HepG2 (cell line): ENCODE data around the gene APBB1. TPM values are rescaled to one million over a fixed set of nuclear protein-coding genes. Genes with fewer than 3 reads are reported as not detected.

Experiments
- ATAC-seq: fragments of 200-7000 bp; cut with Tn5 transposase; 3 replicates; pipeline ENCODE4 v1.9.1; 2020; ENCODE audit warnings: mild to moderate bottlenecking, moderate library complexity
- BruUV-seq: library from RNA; stranded (reverse); fragments of 400-500 nt; replicated peaks from 2 replicates; lab custom pipeline; 2021; lab: Mats Ljungman, UMichigan
- CTCF ChIA-PET: fragments of 300-600 bp; formaldehyde crosslinking; extraction: SDS; loops from one replicate; lab custom pipeline; 2021; ENCODE audit warnings: low total read pairs, inconsistent platforms, low intra/inter-chr PET ratio; lab: Yijun Ruan, JAX
- POLR2A ChIA-PET: fragments of 350-600 bp; sonication (Branson Sonifier 250); formaldehyde crosslinking; loops from one replicate; lab custom pipeline; 2020; ENCODE audit warnings: antibody characterized with exemption, inconsistent platforms; lab: Yijun Ruan, JAX
- DNase-seq: peaks from one replicate; pipeline ENCODE4 v3.0.0-alpha.2; 2015; ENCODE audit warnings: low spot score
- FAIRE-seq: peaks from 3 replicates; lab custom pipeline; 2011; peaks lifted over from hg19 to GRCh38; lab: Jason Lieb, UNC
- H2AFZ ChIP-seq: one replicate; pipeline ENCODE4 v1.6.1; 2011; ENCODE audit warnings: low read length, inconsistent platforms
- H3K27ac ChIP-seq: fragments of 300-600 bp; 3 replicates; pipeline ENCODE4 v1.8.0; 2011; ENCODE audit warnings: mixed run types, mild to moderate bottlenecking, mixed read lengths, low read length, inconsistent platforms; ENCODE audit not compliant: insufficient read depth; ENCODE audit errors: extremely low read length
- H3K27me3 ChIP-seq, 2 experiments: fragments of 200-600 bp in 1 of 2; 2 replicates in 1 of 2; 3 replicates in 1 of 2; pipeline versions ENCODE4 v1.6.0 to v1.8.0; 2011; ENCODE audit warnings: low read length in 2 of 2, mild to moderate bottlenecking in 2 of 2, moderate library complexity in 2 of 2, inconsistent platforms in 1 of 2; ENCODE audit not compliant: insufficient read depth in 2 of 2, control insufficient read depth in 1 of 2
- H3K36me3 ChIP-seq, 2 experiments: fragments of 200-600 bp in 1 of 2; replicated peaks in 1 of 2; 2 replicates in 1 of 2; 3 replicates in 1 of 2; pipeline versions ENCODE4 v1.5.1 to v1.8.0; 2011; ENCODE audit warnings: low read length in 2 of 2, inconsistent platforms in 1 of 2; ENCODE audit not compliant: insufficient read depth in 2 of 2, control insufficient read depth in 1 of 2
- H3K4me1 ChIP-seq: 2 replicates; pipeline ENCODE4 v1.5.1; 2012; ENCODE audit warnings: low read length, inconsistent platforms; ENCODE audit not compliant: insufficient read depth
- H3K4me2 ChIP-seq: 2 replicates; pipeline ENCODE4 v1.6.0; 2011; ENCODE audit warnings: low read depth, low read length, inconsistent platforms
- H3K4me3 ChIP-seq, 3 experiments: fragments of 200-600 bp in 1 of 3; sonication (generic), shearing (Covaris generic) in 1 of 3; replicated peaks in 1 of 3; 2 replicates each; pipeline ENCODE4 v1.5.1; 2011 to 2016; ENCODE audit warnings: low read length in 3 of 3, inconsistent platforms in 2 of 3, low read depth in 2 of 3, mild to moderate bottlenecking in 2 of 3, control low read depth in 1 of 3, mixed read lengths in 1 of 3; ENCODE audit not compliant: insufficient read depth in 1 of 3
- H3K79me2 ChIP-seq: one replicate; pipeline ENCODE4 v1.6.1; 2011; ENCODE audit warnings: low read length, inconsistent platforms; ENCODE audit not compliant: insufficient read depth
- H3K9ac ChIP-seq: 2 replicates; pipeline ENCODE4 v1.6.0; 2011; ENCODE audit warnings: mild to moderate bottlenecking, low read depth, low read length, inconsistent platforms; ENCODE audit not compliant: insufficient read depth
- H3K9me3 ChIP-seq: 2 replicates; pipeline ENCODE4 v1.5.1; 2012; ENCODE audit warnings: mild to moderate bottlenecking, low read length
- H4K20me1 ChIP-seq: 2 replicates; pipeline ENCODE4 v1.6.0; 2011; ENCODE audit warnings: inconsistent platforms, mild to moderate bottlenecking, low read length, moderate library complexity; ENCODE audit not compliant: insufficient read depth
- CC2D1A ChIP-seq: sonication (generic); formaldehyde crosslinking; IDR thresholded peaks from 2 replicates; pipeline ENCODE4 v1.8.1; 2023; ENCODE audit warnings: mild to moderate bottlenecking, missing genetic modification reagents
- ISX ChIP-seq: sonication (generic); formaldehyde crosslinking; conservative IDR thresholded peaks from 2 replicates; pipeline ENCODE4 v1.5.0; 2020; ENCODE audit warnings: missing genetic modification reagents
- MED13 ChIP-seq: sonication (generic); formaldehyde crosslinking; IDR thresholded peaks from 2 replicates; pipeline ENCODE4 v1.5.0; 2020; ENCODE audit warnings: missing genetic modification reagents
- WGBS: methylation state at CpG from one replicate; pipeline ENCODE4 v1.1.6; 2017; ENCODE audit warnings: low lambda C conversion rate; 5-methylcytosine and 5-hydroxymethylcytosine counted together
- in situ Hi-C: cut with HindIII; loops from 2 replicates; pipeline ENCODE4 v1.10.0; 2017; ENCODE audit warnings: low pct_unique_long_range_greater_than_20kb; ENCODE audit not compliant: extremely low pct_ligation_motif_present
- intact Hi-C: fragments of 100-400 bp; cut with micrococcal nuclease; formaldehyde crosslinking; loops from one replicate; pipeline ENCODE4 v1.10.0; 2022; ENCODE audit not compliant: unreplicated experiment
- polyA plus RNA-seq, 8 experiments: library from polyadenylated mRNA; depleted of rRNA in 3 of 8; stranded (reverse) in 7 of 8; unstranded in 1 of 8; fragments of >200 nt; fragmentation: Illumina TruSeq in 4 of 8; extraction: Trizol in 4 of 8; gene quantifications; 2 replicates each; pipeline versions ENCODE4 v1.2.1 to v1.2.3, GENCODE V29; 2011 to 2016; ENCODE audit warnings: low read depth in 4 of 8, missing spikeins in 1 of 8, mixed read lengths in 1 of 8; ENCODE audit not compliant: insufficient read depth in 1 of 8
- total RNA-seq, 5 experiments: library from RNA; depleted of rRNA; stranded (reverse); fragments of >200 nt; fragmentation: Illumina TruSeq; extraction: Trizol; gene quantifications; 2 replicates each; pipeline ENCODE4 v1.2.3, GENCODE V29; 2016; ENCODE audit warnings: low read depth in 1 of 5
- TF ChIP-seq, protein P1 (sequence below): sonication (generic); formaldehyde crosslinking; IDR thresholded peaks from 2 replicates; pipeline ENCODE4 v1.5.0; 2020; ENCODE audit warnings: missing genetic modification reagents, mild to moderate bottlenecking, borderline replicate concordance
- TF ChIP-seq, protein P2 (sequence below): sonication (generic); formaldehyde crosslinking; IDR thresholded peaks from 2 replicates; pipeline ENCODE4 v1.5.0; 2020; ENCODE audit warnings: missing genetic modification reagents
- TF ChIP-seq, protein P3 (sequence below): sonication (generic); formaldehyde crosslinking; IDR thresholded peaks from 2 replicates; pipeline ENCODE4 v1.4.0; 2020; ENCODE audit warnings: missing genetic modification reagents
- TF ChIP-seq, protein P4 (sequence below): sonication (generic); formaldehyde crosslinking; IDR thresholded peaks from 2 replicates; pipeline ENCODE4 v1.4.0; 2020; ENCODE audit warnings: mild to moderate bottlenecking, low read depth, missing genetic modification reagents
- TF ChIP-seq, protein P5 (sequence below): sonication (generic); formaldehyde crosslinking; IDR thresholded peaks from 2 replicates; pipeline ENCODE4 v1.4.0; 2020; ENCODE audit warnings: missing genetic modification reagents

Gene APBB1
- total and polyA plus RNA-seq, 2 of the 13 experiments (the other 11 are each of a cell fraction or from before 2014, with no cell fraction given) = 1.7 to 3.5 TPM

GRCh38 chr11:6401464-6401863 lies 17.4 kb downstream of the APBB1 start:
- Histone ChIP-seq H4K20me1 (no peaks in the 10 kb centered on the region), H3K27ac (no peak overlapping the region), H3K9me3 (no peaks in the 10 kb centered on the region), H2AFZ (no peak overlapping the region), H3K36me3 (no peaks in the 10 kb centered on the region), H3K4me1 (peaks cover 27% of the 10 kb centered on the region), H3K4me2 (no peak overlapping the region), H3K9ac (no peak overlapping the region), H3K4me3 (no peak overlapping the region), H3K27me3 (peaks cover 0 to 3% of the 10 kb centered on the region in 2 experiments; a peak in 1 of 5 replicates), H3K79me2 (no peaks in the 10 kb centered on the region)
- TF ChIP-seq, protein P1, sequence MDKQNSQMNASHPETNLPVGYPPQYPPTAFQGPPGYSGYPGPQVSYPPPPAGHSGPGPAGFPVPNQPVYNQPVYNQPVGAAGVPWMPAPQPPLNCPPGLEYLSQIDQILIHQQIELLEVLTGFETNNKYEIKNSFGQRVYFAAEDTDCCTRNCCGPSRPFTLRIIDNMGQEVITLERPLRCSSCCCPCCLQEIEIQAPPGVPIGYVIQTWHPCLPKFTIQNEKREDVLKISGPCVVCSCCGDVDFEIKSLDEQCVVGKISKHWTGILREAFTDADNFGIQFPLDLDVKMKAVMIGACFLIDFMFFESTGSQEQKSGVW (CRISPR knock-in tag) = no peak
- TF ChIP-seq CC2D1A (CRISPR knock-in tag) (no peak), MED13 (CRISPR knock-in tag) (no peak), ISX (no peak)
- TF ChIP-seq, protein P2, sequence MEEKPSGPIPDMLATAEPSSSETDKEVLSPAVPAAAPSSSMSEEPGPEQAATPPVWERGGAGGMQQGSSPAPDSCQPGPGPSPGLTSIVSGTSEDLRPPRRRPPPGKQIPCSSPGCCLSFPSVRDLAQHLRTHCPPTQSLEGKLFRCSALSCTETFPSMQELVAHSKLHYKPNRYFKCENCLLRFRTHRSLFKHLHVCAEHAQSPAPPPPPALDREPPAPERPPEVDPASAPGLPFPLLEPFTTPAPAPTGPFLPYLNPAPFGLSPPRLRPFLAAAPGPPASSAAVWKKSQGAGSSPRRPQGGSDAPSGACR (CRISPR knock-in tag) = no peak
- TF ChIP-seq, protein P3, sequence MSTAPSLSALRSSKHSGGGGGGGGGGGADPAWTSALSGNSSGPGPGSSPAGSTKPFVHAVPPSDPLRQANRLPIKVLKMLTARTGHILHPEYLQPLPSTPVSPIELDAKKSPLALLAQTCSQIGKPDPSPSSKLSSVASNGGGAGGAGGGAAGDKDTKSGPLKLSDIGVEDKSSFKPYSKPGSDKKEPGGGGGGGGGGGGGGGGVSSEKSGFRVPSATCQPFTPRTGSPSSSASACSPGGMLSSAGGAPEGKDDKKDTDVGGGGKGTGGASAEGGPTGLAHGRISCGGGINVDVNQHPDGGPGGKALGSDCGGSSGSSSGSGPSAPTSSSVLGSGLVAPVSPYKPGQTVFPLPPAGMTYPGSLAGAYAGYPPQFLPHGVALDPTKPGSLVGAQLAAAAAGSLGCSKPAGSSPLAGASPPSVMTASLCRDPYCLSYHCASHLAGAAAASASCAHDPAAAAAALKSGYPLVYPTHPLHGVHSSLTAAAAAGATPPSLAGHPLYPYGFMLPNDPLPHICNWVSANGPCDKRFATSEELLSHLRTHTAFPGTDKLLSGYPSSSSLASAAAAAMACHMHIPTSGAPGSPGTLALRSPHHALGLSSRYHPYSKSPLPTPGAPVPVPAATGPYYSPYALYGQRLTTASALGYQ (CRISPR knock-in tag) = no peak
- TF ChIP-seq, protein P4, sequence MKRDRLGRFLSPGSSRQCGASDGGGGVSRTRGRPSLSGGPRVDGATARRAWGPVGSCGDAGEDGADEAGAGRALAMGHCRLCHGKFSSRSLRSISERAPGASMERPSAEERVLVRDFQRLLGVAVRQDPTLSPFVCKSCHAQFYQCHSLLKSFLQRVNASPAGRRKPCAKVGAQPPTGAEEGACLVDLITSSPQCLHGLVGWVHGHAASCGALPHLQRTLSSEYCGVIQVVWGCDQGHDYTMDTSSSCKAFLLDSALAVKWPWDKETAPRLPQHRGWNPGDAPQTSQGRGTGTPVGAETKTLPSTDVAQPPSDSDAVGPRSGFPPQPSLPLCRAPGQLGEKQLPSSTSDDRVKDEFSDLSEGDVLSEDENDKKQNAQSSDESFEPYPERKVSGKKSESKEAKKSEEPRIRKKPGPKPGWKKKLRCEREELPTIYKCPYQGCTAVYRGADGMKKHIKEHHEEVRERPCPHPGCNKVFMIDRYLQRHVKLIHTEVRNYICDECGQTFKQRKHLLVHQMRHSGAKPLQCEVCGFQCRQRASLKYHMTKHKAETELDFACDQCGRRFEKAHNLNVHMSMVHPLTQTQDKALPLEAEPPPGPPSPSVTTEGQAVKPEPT (CRISPR knock-in tag) = no peak
- TF ChIP-seq, protein P5, sequence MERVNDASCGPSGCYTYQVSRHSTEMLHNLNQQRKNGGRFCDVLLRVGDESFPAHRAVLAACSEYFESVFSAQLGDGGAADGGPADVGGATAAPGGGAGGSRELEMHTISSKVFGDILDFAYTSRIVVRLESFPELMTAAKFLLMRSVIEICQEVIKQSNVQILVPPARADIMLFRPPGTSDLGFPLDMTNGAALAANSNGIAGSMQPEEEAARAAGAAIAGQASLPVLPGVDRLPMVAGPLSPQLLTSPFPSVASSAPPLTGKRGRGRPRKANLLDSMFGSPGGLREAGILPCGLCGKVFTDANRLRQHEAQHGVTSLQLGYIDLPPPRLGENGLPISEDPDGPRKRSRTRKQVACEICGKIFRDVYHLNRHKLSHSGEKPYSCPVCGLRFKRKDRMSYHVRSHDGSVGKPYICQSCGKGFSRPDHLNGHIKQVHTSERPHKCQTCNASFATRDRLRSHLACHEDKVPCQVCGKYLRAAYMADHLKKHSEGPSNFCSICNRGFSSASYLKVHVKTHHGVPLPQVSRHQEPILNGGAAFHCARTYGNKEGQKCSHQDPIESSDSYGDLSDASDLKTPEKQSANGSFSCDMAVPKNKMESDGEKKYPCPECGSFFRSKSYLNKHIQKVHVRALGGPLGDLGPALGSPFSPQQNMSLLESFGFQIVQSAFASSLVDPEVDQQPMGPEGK = no peak
- CTCF ChIA-PET = no interaction called here
- in situ Hi-C loops (no loop called here), intact Hi-C loops (no loop called here)
- WGBS = 33% methylated on average over 1 of the region's 7 CpGs
- ATAC-seq = no peak
- POLR2A ChIA-PET = interaction anchor here (0.9 to 2.8 kb wide), 3 partner anchors 11 to 18 kb away, joined by 3 to 16 read pairs (median 4); partner anchors contain the start of gene SMPD1
- no peak for FAIRE-seq
- no peak for DNase-seq
- no TSS peak for BruUV-seq
